ENCODE results near the gene ANKRD16.
"Not testable (repeated sequence)": the region's sequence is repeated elsewhere in the genome, so short reads cannot be mapped to it uniquely, and the experiment has no call there.

Gene ANKRD16

DNA sequence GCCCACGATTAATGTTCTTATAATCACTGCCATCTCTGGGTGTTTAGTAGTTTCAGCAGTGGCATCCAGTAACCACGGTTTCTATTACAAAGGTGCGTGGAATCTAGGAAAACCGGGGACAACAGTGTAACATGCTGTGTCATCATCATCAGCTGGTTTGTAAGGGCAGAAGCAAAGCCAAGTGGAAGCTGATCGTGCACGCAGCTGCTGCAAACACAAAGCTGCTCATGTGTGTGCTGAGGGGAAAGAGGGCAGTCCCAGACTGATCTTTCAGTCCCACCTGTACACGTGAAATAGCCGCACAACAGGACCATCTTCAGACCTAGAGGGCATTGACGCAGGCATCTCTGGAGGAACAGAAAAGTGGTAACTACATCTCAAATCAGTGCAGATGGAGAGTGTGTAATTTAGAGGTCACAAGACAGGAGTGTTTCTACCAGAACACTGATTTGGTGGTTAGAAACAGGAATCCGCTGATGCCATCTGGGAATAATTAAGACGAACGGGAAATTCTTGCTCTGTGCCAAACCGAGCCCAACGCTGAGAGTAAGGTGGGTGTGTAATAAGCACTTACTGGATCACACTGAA is 13.4 kb downstream of the ANKRD16 start:
- DNase-seq (ENCODE audit: low spot score): peak; percentile 46

DNA sequence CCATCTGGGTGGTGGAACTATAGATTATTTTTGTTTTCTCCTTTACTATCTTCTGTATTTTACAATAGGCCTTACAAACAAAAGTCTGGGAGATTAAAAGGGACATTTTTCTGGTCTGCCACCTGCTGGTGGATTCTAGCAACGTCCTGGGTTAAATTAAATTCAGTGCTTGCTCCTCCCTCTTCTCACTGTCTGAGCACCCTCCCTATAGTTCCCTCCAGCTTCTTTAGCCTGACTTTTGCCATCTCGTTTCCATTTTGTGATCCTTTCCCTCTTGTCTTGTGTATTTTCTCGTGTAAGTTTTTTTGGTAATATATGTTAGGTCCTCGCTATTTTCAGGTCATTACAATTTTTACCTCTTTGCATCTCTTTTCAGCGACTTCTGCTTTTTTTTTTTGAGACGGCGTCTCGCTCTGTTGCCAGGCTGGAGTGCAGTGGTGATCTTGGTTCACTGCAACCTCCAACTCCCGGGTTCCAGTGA is 16.1 kb downstream of the ANKRD16 start:
- DNase-seq (ENCODE audit: low spot score): peak; percentile 72

DNA sequence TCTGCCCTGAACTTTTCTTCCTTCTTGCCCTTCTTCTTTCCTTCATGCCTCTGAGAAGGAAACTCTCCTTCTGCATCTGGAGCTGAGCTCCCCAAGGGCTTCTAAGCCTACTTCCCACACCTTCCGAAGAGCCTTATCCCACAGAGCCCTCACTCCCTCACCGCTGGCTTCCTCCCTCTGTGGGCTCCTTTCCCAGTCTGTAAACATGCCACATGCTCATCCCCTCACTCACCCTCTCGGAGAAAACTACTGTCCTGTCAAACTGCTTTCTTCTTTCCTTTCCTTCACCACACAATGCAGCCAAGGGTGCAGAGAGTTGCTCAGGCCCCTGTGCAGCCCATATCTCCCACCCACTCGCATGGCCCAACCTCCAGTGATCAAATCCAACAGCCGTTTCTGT is 18.1 kb downstream of the ANKRD16 start:
- no peak for DNase-seq (ENCODE audit: low spot score)

DNA sequence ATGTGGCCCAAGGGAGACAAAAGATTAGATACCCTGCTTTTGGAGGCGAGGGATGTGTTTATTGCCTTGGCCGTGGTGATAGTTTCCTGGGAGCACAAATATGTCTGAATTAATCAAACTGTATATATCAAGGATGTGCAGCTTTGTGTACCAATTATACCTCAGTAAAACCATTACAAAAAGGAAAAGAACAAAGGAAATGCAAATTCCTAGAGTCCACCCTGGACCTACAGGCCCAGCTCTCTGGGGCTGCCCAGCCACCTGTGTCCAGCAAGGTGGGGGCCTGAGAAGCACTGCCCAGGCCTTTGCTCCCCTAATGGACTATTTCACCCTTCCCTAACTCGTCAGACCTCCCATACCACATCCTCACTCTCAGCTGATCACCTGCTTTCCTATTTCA is 20.5 kb downstream of the ANKRD16 start:
- no peak for DNase-seq (ENCODE audit: low spot score)

DNA sequence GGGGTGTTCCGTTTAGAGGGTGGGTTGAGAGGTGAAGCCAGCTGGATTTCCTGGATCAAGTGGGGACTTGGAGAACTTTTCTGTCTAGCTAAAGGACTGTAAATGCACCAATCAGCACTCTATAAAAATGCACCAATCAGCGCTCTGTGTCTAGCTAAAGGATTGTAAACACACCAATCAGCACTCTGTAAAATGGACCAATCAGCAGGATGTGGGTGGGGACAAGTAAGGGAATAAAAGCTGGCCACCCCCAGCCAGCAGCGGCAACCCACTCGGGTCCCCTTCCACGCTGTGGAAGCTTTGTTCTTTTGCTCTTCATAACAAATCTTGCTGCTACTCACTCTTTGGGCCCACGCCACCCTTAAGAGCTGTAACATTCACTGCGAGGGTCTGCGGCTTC is 21.3 kb downstream of the ANKRD16 start:
- DNase-seq (ENCODE audit: low spot score): not testable (repeated sequence)

DNA sequence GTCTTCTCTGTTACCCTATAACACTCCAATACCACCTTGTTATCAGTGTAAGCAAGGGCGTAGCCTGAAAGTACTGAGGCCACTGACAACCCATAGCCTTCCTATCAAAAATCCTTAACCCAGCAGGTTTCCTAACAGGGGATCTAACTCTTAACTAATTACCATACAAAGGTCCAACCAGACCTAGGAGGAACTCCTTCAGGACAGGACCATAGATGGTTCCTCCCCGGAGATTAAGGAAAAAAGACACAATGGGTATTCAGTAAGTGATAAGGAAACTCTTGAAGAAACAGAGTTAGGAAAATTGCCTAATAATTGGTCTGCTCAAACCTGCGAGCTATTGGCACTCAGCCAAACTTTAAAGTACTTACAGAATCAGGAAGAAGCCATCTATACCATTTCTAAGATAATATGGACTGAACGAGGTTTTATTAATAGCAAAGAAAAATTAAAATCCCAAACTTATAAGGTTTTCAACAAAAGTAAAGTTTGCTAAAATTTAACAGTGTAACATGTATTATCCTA is 22.5 kb downstream of the ANKRD16 start:
- not testable (repeated sequence) for DNase-seq (ENCODE audit: low spot score)

DNA sequence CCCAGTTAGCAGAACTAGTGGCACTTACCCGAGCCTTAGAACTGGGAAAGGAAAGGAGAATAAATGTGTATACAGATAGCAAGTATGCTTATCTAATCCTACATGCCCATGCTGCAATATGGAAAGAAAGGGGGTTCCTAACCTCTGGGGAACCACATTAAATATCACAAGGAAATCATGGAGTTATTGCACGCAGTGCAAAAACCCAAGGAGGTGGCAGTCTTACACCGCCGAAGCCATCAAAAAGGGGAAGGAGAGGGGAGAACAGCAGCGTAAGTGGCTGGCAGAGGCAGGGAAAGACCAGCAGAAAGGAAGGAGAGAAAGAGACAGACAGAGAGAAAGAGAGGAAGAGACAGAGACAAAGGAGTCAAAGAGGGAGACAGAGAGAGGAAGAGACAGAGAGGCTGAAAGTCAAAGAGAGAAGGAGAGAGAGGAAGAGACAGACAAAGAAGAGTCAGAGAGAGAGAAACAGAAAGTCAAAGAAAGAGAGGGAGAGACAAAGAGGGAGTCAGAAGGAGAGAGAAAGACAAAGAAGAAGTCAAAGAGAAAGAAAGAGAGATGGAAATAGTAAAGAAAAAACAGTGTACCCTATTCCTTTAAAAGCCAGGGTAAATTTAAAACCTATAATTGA is 23.1 kb downstream of the ANKRD16 start:
- DNase-seq (ENCODE audit: low spot score): not testable (repeated sequence)

DNA sequence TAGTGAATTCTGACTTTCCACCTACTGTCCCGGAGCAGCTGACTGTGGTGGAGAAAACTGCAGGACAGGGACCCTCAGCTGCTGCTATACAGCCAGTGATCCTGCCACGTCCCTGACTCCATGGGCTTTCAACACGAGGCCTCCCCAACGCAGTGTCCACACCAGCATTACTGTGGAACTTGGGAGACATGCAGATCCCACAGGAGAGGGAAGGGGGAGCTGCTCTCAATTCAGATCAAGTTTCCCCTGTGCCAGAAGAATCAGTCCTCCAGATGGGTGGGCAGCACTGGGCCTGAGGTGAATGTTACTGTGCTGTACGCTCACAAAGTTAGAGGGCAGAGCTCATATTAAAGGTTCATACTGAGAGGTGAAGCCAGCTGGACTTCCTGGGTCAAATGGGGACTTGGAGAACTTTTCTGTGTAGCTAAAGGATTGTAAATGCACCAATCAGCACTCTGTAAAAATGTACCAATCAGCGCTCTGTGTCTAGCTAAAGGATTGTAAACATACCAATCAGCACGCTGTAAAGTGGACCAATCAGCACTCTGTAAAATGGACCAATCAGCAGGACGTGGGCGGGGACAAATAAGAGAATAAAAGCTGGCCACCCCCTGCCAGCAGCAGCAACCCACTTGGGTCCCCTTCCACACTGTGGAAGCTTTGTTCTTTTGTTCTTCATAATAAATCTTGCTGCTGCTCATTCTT is 26.6 kb downstream of the ANKRD16 start:
- not testable (repeated sequence) for DNase-seq (ENCODE audit: low spot score)

DNA sequence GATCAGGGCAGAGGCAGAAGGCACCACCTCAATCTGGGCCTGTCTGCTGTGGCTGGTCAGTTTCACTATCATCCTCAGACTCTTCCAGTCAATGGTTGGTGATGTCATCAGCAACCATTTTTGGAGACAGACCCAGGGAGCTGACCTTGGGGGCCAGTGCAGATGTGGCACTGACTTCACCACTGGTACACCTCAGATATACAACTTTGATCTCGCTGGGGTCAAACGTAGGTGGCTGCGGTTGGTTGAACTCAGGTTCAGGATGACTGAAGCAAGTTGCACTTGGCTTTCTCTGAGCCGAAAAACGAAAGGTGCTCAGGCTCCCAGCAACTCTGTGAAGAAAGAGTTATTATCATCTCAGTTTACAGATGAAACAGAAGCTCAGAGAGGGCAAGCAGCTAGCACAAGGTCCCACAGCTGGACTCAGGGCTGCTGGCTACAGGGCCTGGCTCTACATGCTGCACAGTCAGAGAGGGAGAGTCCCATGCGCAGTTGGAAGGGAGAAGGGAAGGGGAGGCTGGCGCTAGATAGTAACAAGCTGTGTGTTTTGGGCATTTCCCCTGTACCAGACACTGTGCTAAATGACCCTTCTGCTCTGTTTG is 27.2 kb downstream of the ANKRD16 start:
- no peak for DNase-seq (ENCODE audit: low spot score)

DNA sequence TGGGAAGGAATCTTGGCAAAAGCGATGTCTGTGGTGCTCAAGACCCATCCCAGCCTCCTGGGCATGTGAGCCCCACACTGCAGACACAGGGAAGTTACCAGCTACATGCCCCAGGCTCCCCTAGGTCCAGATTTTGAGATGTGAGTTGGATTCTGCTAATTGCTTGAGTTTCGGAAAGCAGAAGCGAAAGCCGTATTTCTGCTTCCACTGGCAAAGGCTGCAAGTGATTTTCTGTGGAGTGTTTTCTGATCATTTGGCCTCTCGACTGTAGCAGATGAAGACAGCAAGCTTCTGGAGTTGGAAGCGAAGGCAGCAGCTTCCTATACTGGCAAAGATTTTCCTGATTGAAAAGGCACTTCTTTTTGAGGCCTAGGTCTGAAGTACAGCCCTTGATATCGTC is 29.6 kb downstream of the ANKRD16 start:
- DNase-seq (ENCODE audit: low spot score): no peak

DNA sequence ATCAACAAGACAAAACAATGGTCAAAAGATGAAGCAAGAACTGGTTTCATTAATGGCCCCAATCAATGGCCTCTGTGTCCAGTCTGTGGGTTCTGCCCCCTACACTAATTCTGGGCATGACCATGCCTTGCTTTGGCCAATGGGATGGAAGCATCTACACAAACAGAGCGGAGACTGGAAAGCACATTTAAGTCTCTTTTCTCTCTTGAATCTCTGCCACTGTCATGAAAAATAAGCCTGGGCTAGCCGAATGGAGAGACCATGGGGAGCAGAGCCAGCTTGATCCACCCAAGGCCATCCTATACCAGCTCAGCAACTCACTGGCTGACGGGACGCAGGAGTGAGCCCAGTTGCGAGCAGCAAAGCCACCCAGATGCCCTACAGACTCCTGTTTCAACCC is 30.9 kb downstream of the ANKRD16 start:
- no peak for DNase-seq (ENCODE audit: low spot score)

DNA sequence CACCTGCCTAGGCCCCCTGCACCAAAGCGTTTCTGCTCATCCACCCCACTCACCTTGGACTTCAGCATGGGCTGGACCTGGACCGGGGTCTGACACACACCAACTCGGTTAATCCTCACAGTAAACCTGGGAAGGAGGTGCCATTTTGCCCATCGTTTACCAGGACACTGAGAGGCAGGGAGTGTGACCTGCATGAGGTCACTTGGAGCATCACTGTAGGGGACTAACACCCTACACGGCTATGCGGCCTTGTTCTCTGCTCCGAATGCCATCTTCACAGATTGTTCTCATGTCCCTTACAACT is 33.0 kb downstream of the ANKRD16 start:
- no peak for DNase-seq (ENCODE audit: low spot score)

DNA sequence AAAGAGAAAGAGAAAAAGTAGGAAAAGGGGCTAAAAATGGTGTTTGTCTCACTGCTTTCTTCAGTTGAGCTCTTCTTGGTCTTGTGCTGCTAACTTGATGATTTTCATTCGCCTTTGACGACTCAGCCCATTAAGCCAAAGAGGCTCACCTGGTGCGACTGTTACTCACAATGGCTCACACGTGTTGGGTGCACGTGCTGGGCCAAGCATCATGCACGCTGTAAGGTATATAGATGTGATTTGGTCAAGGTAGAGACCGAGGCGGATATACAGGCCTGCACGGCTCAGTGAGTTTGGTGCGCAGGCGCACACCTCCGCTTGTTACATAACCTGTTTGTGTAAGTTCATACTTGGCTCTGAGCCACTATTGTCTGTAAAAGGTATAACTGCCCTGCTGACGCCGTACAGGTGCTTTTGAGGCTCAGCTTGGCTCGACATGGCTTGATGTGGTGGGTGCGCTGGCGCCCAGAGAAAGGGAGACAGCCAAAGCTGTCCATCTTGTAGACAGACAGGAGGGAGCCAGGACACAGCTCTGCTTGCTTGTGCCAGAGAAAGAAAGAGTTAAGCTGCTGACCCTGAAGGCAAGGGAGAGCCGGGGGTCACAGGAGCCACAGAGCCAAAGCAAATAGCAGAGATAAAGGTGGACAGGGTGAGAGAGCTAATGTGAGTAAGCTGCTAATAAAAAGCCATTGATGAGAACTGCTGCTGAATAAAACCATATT is 33.6 kb downstream of the ANKRD16 start:
- DNase-seq (ENCODE audit: low spot score): no peak

DNA sequence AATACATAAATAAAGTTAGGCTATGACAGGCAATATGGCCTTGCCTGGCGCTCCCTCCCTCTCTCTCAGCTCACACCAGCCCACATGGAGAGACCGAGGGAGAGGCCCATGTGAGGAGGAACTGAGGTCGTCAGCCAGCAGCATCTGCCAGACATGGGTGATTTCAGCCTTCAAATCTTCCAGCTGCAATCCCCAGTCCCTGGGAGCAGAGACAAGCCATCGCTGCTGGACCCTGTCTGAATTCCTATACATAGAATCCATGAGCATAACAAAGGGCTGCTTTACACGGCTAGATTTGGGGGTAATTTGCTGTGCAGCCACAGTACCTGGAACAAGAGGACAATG is 35.6 kb downstream of the ANKRD16 start:
- no peak for DNase-seq (ENCODE audit: low spot score)

DNA sequence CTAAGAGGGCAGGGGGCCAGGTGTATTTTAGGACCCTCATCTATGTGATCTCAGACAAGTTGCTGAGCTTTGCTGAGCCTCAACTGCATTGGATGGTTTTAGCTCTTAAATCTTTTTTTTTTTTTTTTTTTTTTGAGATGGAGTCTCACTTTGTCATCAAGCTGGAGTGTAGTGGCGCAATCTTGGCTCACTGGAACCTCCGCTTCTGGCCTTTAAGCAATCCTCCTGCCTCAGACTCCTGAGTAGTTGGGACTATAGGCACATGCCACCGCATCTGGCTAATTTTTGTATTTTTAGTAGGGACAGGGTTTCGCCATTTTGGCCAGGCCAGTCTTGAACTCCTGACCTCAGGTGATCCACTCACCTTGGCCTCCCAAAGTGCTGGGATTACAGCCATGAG is 43.0 kb downstream of the ANKRD16 start:
- DNase-seq (ENCODE audit: low spot score): not testable (repeated sequence)

DNA sequence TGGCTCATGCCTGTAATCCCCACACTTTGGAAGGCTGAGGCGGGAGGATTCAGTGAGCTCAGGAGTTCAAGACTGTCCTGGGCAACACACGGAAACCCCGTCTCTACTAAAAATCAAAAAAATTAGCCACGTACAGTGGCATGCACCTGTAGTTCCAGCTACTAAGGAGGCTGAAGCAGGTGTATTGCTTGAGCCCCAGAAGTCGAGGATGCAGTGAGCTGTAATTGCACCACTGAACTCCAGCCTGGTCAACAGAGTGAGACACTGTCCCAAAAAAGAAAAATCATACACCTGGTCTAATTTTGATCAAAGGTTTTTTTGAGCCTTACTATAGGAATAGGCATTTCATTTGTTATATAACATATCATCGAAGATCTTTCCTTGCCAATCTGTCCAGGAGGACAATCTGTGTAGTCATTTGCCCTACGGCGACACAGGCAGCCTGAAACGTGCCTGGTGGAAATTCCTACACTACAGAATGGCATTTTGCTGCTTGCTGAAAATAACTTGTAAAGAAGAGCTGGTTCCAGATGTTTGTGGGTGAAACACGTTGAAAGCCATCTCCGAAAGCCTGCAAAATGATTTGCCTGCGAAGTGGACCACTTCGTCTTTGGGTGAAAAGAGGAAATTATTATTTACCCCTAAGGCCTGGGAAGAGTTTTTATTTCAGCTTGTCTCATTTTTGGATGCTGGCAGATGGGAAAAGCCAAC is 45.2 kb downstream of the ANKRD16 start:
- DNase-seq (ENCODE audit: low spot score): no peak

DNA sequence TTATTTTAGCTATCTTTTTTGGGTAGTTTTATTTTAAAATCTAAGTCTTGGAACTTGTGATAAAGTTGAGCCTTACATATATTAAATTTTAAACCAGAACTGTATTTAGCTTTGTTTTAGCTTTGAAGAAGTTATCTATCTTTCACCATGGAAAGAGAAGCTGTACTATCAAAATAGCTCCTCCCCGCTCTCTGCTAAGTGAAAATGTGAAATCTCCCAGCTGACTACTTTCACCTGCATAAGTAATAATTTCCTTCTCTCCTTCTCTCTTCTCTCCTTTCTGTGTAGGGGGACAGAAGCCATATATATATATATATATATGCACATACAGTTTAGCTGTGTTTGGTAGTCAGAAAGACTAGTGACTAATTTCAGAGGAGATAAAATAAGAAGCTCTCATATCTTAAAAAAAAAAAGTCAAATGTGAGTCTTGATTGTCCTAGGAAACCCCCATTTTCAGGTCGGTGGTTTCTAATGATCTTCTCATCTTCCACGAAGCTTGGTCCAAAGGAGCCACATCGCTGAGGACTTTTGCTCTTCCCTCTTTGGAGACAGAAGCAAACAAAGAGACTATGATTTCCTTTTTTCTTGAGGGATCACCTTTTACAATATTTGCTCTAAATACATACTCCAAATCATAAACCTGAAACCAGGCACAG is 45.9 kb downstream of the ANKRD16 start:
- no peak for DNase-seq (ENCODE audit: low spot score)

DNA sequence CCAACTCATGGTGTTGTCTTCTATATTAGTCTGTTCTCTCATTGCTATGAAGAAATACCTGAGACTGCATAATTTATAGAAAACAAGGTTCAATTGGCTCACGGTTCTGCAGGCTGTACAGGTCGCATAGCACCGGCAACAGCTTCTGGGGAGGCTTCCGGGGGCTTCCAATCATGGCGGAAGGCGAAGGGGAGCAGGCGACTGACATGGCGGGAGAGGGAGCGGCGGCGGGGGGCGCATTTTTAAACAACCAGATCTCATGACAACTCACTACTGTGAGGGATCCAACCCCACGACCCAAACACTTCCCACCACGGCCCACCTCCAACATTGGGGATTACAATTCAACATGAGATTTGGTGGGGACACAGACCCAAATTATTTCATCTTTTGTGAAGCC is 47.7 kb downstream of the ANKRD16 start:
- DNase-seq (ENCODE audit: low spot score): no peak

DNA sequence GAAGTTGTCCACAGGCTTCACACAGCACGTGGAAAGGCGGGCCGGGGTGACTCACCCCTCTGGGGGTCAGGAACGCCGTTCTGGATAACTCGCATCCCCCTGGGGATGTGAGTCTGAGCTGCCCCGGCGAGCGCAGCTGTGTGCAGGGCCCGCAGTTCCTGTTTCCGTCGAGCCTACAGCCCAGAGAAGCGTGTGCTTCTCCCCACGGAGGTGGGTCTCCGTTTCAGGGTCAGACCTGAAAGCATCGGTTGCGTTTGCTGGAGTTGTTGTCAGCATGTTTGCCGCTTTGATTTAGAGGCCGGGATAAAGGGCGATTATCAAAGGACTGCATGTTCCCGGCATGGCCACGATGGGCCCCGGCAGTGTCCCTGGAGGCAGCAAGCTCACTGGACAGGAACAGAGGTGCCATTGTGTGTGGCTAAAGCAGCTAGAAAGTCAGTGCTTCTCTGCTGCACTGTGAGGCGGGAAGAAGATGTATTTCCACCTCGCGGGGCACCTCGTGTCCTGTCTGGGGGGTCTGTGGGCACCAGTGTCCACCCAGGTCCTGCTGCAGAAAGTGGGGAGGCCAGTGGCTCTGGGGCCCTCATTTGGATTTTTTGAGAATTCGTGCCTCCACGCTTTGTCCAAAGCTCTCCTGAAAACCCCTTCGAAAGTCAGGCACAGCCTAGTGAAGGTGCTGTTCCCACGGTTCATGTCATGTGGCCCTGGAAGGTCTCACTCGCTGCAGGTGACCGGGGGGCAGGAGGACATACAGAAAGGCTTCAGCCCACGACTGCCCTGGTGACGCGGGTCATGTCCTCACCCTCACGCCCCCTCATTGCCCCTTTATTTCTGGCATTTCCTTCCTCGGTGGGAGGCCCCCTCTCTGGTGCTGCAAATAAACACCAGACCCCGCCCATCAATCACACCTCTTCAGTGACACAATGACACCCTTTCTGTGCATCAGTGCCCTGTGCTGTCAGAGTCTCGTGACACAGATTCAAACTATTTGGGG is 49.1 kb downstream of the ANKRD16 start:
- no peak for DNase-seq (ENCODE audit: low spot score)

DNA sequence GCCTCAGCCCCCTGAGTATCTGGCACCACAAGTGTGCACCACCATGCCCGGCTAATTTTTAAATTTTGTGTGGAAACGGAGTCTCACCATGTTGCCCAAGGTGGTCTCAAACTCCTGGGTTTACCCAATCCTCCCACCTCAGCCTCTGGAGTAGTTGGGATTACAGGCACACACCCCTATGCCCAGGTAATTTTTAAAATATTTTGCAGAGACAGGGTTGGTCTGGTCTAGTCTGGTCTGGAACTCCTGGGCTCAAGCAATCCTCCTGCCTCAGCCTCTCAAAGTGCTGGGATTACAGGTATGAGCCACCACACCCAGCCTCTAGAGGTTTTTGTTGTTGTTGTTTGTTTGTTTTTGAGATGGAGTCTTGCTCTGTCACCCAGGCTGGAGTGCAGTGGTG is 53.5 kb downstream of the ANKRD16 start:
- DNase-seq (ENCODE audit: low spot score): not testable (repeated sequence)

All from AG08396 (cell line).